Natural killer cell (primary cell): ENCODE data around the gene HOXA2. TPM values are rescaled to one million over a fixed set of nuclear protein-coding genes. Genes with fewer than 3 reads are reported as not detected.

Experiments used
- ATAC-seq, 3 donors: fragments of 150-1000 bp in 2 of 3; fragments of 200-7000 bp in 1 of 3; cut with Tn5 transposase; 1 replicate in 1 of 3; 2 replicates in 2 of 3; pipeline ENCODE4 v1.10.0; 2021; ENCODE audit warnings: mild to moderate bottlenecking in 2 of 3, moderate library complexity in 2 of 3
- DNase-seq, 2 donors: peaks; one replicate each; pipeline versions ENCODE4 v3.0.0 to v3.0.0-alpha.2; 2013 to 2021; ENCODE audit warnings: mixed read lengths in 1 of 2
- H3K27ac ChIP-seq: one replicate; pipeline ENCODE4 v1.5.1; 2013; ENCODE audit warnings: mild to moderate bottlenecking, low read length
- H3K27me3 ChIP-seq: one replicate; pipeline ENCODE4 v1.6.1; 2013; ENCODE audit warnings: low read length; ENCODE audit not compliant: control insufficient read depth, insufficient read depth
- H3K36me3 ChIP-seq: one replicate; pipeline ENCODE4 v1.6.1; 2013; ENCODE audit warnings: low read length; ENCODE audit not compliant: control insufficient read depth, insufficient read depth
- H3K4me1 ChIP-seq: one replicate; pipeline ENCODE4 v1.6.1; 2013; ENCODE audit warnings: low read length; ENCODE audit not compliant: control insufficient read depth, insufficient read depth
- H3K4me3 ChIP-seq: one replicate; pipeline ENCODE4 v1.5.1; 2013; ENCODE audit warnings: low read length
- H3K9me3 ChIP-seq: one replicate; pipeline ENCODE4 v1.6.1; 2013; ENCODE audit warnings: low read length; ENCODE audit not compliant: control insufficient read depth, insufficient read depth
- H3K27ac Mint-ChIP-seq, 2 donors: one replicate each; pipeline ENCODE4 v1.8.0; 2022; ENCODE audit warnings: mild to moderate bottlenecking in 2 of 2, mixed read lengths in 2 of 2, moderate library complexity in 1 of 2
- H3K27me3 Mint-ChIP-seq, 2 donors: one replicate each; pipeline ENCODE4 v1.8.0; 2022; ENCODE audit warnings: low read depth in 2 of 2, mixed read lengths in 2 of 2
- H3K36me3 Mint-ChIP-seq: one replicate; pipeline ENCODE4 v1.8.0; 2022; ENCODE audit warnings: mixed read lengths
- H3K4me1 Mint-ChIP-seq, 2 donors: one replicate each; pipeline ENCODE4 v1.8.0; 2022; ENCODE audit warnings: mixed read lengths in 2 of 2
- H3K4me3 Mint-ChIP-seq: one replicate; pipeline ENCODE4 v1.8.0; 2022; ENCODE audit warnings: mild to moderate bottlenecking, moderate library complexity, mixed read lengths
- H3K9me3 Mint-ChIP-seq, 2 donors: one replicate each; pipeline ENCODE4 v1.8.0; 2022; ENCODE audit warnings: mixed read lengths in 2 of 2
- CTCF ChIP-seq: fragments of 200-600 bp; IDR thresholded peaks from one replicate; pipeline ENCODE4 v1.8.0; 2022; ENCODE audit warnings: antibody characterized with exemption
- WGBS: methylation state at CpG from one replicate; pipeline ENCODE4 v1.1.7; 2013; ENCODE audit warnings: missing lambda C conversion rate; ENCODE audit not compliant: insufficient coverage; 5-methylcytosine and 5-hydroxymethylcytosine counted together
- intact Hi-C: fragments of 100-400 bp; cut with micrococcal nuclease; formaldehyde crosslinking; loops from one replicate; pipeline ENCODE4 v1.14.2; 2022
- total RNA-seq, 4 donors: library from RNA; stranded (reverse); fragments of 120-200 nt in 1 of 4; gene quantifications; one replicate each; pipeline versions ENCODE4 v1.2.3 to v1.2.4, GENCODE V29; 2013 to 2022

The HOXA2 gene
- total RNA-seq, 3 donors from 2014 or later (not counting 1 experiment from before 2014, with no cell fraction given): not detected

GRCh38 chr7:27110186-27111031 is 7.9 kb upstream of the HOXA2 start:
- Histone ChIP-seq H3K9me3 (no peaks in the 10 kb centered on the region), H3K4me3 (no peak overlapping the region), H3K27ac (no peak overlapping the region), H3K27me3 (no peaks in the 10 kb centered on the region), H3K4me1 (no peaks in the 10 kb centered on the region), H3K36me3 (no peaks in the 10 kb centered on the region)
- Mint-ChIP-seq H3K4me1 (no peaks in the 10 kb centered on the region), H3K27ac (no peak overlapping the region), H3K9me3 (no peaks in the 10 kb centered on the region), H3K4me3 (no peak overlapping the region), H3K27me3 (peaks cover 2 to 5% of the 10 kb centered on the region in 2 donors), H3K36me3 (no peaks in the 10 kb centered on the region)
- ATAC-seq (no peak), DNase-seq (no peak)
- intact Hi-C loops: no loop called here
- TF ChIP-seq CTCF: no peak
- WGBS: 96% methylated on average over 66 of the region's 66 CpGs

- Mint-ChIP-seq H3K4me1 (no peaks in the 10 kb centered on the region), H3K27ac (no peak overlapping the region), H3K27me3 (peaks cover 10 to 11% of the 10 kb centered on the region in 2 donors), H3K9me3 (no peaks in the 10 kb centered on the region), H3K4me3 (no peak overlapping the region), H3K36me3 (no peaks in the 10 kb centered on the region)
- WGBS: 87% methylated on average over 4 of the region's 4 CpGs
- no peaks in the 10 kb centered on the region for H3K4me1 ChIP-seq
- intact Hi-C loops: no loop called here
- H3K9me3 ChIP-seq: no peaks in the 10 kb centered on the region
- no peak for TF ChIP-seq CTCF
- no peaks in the 10 kb centered on the region for H3K36me3 ChIP-seq
- H3K27me3 ChIP-seq: peaks cover 2% of the 10 kb centered on the region
- no peak for ATAC-seq
- no peak for DNase-seq
- no peak overlapping the region for H3K27ac ChIP-seq
- no peak overlapping the region for H3K4me3 ChIP-seq
Measured at GRCh38 chr7:27109466-27110185, 7.1 kb upstream of the HOXA2 start.

GRCh38 chr7:27108390-27109127 is 6.1 kb upstream of the HOXA2 start:
- intact Hi-C loops: no loop called here
- Histone ChIP-seq H3K4me3 (no peak overlapping the region), H3K36me3 (no peaks in the 10 kb centered on the region), H3K9me3 (no peaks in the 10 kb centered on the region), H3K4me1 (no peaks in the 10 kb centered on the region), H3K27ac (no peak overlapping the region), H3K27me3 (peaks cover 11% of the 10 kb centered on the region)
- no peak for TF ChIP-seq CTCF
- 96% methylated on average over 41 of the region's 41 CpGs for WGBS
- Mint-ChIP-seq H3K27ac (no peak overlapping the region), H3K9me3 (no peaks in the 10 kb centered on the region), H3K27me3 (peaks cover 21% of the 10 kb centered on the region in 2 donors), H3K36me3 (peaks cover 6% of the 10 kb centered on the region), H3K4me3 (no peak overlapping the region), H3K4me1 (no peaks in the 10 kb centered on the region)
- DNase-seq (no peak), ATAC-seq (no peak)
